Activated CD4-positive, alpha-beta memory T cell treated with anti-CD3 and anti-CD28 coated beads for 36 hours (primary cell): ENCODE measurements around the gene SERPINB1. TPM values are rescaled to one million over a fixed set of nuclear protein-coding genes. Genes with fewer than 3 reads are reported as not detected.

Source experiments
- CTCF ChIA-PET: fragments of 350-600 bp; sonication (Branson Sonifier 250); formaldehyde crosslinking; loops from one replicate; lab custom pipeline; 2021; ENCODE audit warnings: antibody characterized with exemption, inconsistent platforms; lab: Charles Lee
- POLR2A ChIA-PET: fragments of 350-600 bp; sonication (Branson Sonifier 250); formaldehyde crosslinking; loops from one replicate; lab custom pipeline; 2021; ENCODE audit warnings: antibody characterized with exemption; lab: Charles Lee
- DNase-seq: peaks from one replicate; pipeline ENCODE4 v3.0.0-alpha.2; 2020
- H3K27ac Mint-ChIP-seq: one replicate; pipeline ENCODE4 v1.8.0; 2021; ENCODE audit warnings: mixed read lengths
- H3K27me3 Mint-ChIP-seq: one replicate; pipeline ENCODE4 v1.8.0; 2021; ENCODE audit warnings: mixed read lengths
- H3K36me3 Mint-ChIP-seq: one replicate; pipeline ENCODE4 v1.8.0; 2021; ENCODE audit warnings: mixed read lengths
- H3K4me1 Mint-ChIP-seq: one replicate; pipeline ENCODE4 v1.8.0; 2021; ENCODE audit warnings: low read depth, mixed read lengths
- H3K4me3 Mint-ChIP-seq: one replicate; pipeline ENCODE4 v1.8.0; 2021; ENCODE audit warnings: mild to moderate bottlenecking, mixed read lengths
- H3K9me3 Mint-ChIP-seq: one replicate; pipeline ENCODE4 v1.8.0; 2021; ENCODE audit warnings: mixed read lengths
- intact Hi-C: fragments of 100-400 bp; cut with micrococcal nuclease; formaldehyde crosslinking; loops from one replicate; pipeline ENCODE4 v1.15.1; 2023
- total RNA-seq, 2 experiments: library from RNA; stranded (reverse); gene quantifications; one replicate each; pipeline ENCODE4 v1.2.3, GENCODE V29; 2021

SERPINB1 gene
- total RNA-seq, 2 experiments from 2014 or later: 164 to 169 TPM

DNA sequence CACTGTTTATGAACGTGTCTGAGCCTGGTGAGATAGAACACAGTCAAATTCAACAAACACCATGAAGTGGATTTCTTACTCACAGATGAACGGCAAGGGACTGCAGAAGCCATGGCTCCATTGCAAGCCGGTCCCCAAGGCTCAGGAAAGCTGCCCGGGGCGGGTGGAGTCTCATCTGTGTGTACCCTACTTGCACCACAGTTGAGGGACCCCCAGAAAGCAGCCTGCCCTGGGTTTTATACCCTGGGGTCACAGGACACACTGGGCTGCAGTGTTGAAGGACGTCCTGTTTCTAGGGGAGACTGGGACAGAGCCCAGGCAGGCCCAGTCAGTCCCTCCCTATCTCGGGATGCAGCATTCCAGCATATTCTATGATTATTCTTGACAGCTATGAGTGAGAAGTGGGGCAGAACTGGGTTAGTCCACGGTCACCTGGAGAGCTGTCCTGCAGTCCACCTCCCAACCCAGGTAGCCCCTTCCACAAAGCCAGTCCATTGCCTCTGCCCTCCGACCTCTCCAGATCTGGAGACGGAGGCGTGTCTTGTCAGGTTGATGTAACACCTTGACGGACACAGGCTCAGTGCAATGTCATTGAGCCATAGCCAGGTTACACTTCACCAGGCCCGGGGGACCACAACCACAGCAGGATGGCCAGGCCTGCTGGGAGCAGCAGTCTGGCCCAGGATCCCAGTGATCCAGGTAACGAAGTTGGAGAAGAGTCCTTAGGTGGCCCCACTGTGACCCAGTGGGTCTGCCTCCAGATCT, 40.9 kb downstream of the SERPINB1 start:
- intact Hi-C loops: no loop called here
- Mint-ChIP-seq H3K27ac (no peak overlapping the region), H3K27me3 (no peaks in the 10 kb centered on the region), H3K4me3 (no peak overlapping the region), H3K36me3 (no peaks in the 10 kb centered on the region), H3K4me1 (peaks cover 20% of the 10 kb centered on the region), H3K9me3 (no peaks in the 10 kb centered on the region)
- ChIA-PET POLR2A (interaction anchor here (1.3 kb wide), 1 partner anchor 40 kb away, joined by 5 read pairs; the partner anchor contains the start of gene SERPINB1), CTCF (interaction anchor here (0.7 kb wide), 1 partner anchor 10 kb away, joined by 3 read pairs; no protein-coding TSS in a partner anchor)
- no peak for DNase-seq

DNA sequence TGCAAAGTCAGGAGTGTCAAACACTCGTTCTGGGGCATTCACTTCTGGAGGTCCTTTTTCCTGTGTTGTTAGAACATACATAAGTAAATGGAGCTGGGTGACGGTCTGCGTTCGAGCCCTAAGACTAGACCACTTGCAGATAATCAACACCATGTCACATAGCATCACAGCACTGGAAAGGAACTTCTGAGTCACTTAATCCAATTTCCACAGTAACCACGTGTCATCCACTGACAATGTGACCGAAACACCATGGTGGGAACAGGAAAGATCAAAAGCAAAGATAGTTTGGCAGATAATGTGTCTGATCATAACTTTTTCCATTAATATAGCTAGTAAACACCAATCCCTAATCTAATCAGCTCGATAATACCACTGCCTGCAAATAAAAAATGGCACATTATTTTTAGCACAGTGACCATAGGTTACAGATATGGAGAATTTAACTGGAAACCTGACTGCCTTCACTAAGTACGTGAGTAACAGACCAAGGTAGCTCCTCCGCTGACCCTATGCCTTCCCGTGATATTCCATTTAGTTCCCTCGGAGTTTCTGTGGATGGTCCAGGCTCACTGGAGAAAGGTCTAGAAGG, 41.6 kb downstream of the SERPINB1 start:
- intact Hi-C loops: no loop called here
- peaks cover 23% of the 10 kb centered on the region for H3K4me1 Mint-ChIP-seq
- no peaks in the 10 kb centered on the region for H3K36me3 Mint-ChIP-seq
- peak overlapping the region; percentile 4 for H3K27ac Mint-ChIP-seq
- no peaks in the 10 kb centered on the region for H3K9me3 Mint-ChIP-seq
- no peak overlapping the region for H3K4me3 Mint-ChIP-seq
- no peaks in the 10 kb centered on the region for H3K27me3 Mint-ChIP-seq
- DNase-seq: peak; percentile 31
- CTCF ChIA-PET: interaction anchor here (0.7 kb wide), 1 partner anchor 9 kb away, joined by 3 read pairs; no protein-coding TSS in a partner anchor
- POLR2A ChIA-PET: interaction anchor here (1.3 kb wide), 1 partner anchor 41 kb away, joined by 5 read pairs; the partner anchor contains the start of gene SERPINB1

DNA sequence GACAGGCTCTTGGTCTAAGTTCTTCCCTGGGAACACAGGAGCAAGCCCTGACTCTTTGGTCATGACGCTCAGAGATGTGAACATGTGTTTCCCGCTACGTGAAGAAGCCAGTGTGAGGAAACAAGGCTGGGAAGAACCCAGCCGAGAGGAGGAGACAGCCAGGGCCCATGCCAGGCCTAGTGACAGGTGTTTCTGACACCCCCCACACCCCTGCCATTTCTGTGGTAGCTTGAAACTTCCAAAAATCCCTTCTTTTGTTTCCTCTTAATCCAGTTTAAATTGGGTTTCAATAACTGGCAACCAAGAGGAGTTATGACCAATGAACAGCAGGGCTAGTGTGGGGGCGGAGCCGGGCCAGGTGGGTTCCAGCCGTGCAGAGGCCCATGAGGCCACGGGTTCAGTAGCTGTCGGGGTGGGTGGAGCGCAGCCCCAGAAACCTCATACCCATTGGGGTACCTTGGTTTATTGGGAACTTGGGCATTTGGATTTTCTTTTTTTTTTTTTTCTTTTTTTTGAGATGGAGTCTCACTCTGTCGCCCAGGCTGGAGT, 43.0 kb downstream of the SERPINB1 start:
- no peak overlapping the region for H3K27ac Mint-ChIP-seq
- intact Hi-C loops: no loop called here
- ChIA-PET CTCF (no interaction called here), POLR2A (no interaction called here)
- H3K27me3 Mint-ChIP-seq: no peaks in the 10 kb centered on the region
- DNase-seq: no peak
- peaks cover 31% of the 10 kb centered on the region for H3K4me1 Mint-ChIP-seq
- no peaks in the 10 kb centered on the region for H3K36me3 Mint-ChIP-seq
- no peak overlapping the region for H3K4me3 Mint-ChIP-seq
- no peaks in the 10 kb centered on the region for H3K9me3 Mint-ChIP-seq

GRCh38 chr6:2797564-2798031, 44.1 kb downstream of the SERPINB1 start:
- Mint-ChIP-seq H3K9me3 (no peaks in the 10 kb centered on the region), H3K27me3 (no peaks in the 10 kb centered on the region), H3K4me1 (peaks cover 41% of the 10 kb centered on the region), H3K27ac (no peak overlapping the region), H3K36me3 (no peaks in the 10 kb centered on the region), H3K4me3 (no peak overlapping the region)
- intact Hi-C loops: no loop called here
- CTCF ChIA-PET: interaction anchor here (1.1 to 1.3 kb wide), 2 partner anchors 43 to 143 kb away, joined by 3 read pairs; no protein-coding TSS in a partner anchor
- DNase-seq: no peak
- POLR2A ChIA-PET: interaction anchor here (0.7 kb wide), 1 partner anchor 192 kb away, joined by 3 read pairs; no protein-coding TSS in a partner anchor

DNA sequence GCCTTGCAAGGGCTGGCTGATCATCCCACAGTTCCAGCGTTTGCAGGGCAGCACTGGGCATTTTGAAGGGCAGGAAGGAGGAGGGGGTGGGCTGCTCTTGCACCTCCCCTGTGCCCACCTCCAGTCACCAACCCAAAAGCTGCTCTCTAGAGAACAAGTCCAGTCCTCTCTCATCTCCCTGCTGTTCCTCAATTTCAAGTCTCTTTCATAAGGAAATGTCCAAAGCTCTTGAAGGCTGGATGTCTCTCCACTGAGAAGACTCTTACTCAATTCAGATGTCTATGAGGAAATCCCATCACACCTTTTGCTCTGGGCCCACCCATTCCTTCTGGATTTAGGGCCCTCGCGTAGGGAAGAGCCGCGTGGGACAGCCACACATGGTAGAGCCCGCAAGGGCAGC, 44.8 kb downstream of the SERPINB1 start:
- intact Hi-C loops: no loop called here
- peaks cover 46% of the 10 kb centered on the region for H3K4me1 Mint-ChIP-seq
- CTCF ChIA-PET: interaction anchor here (1.1 to 1.3 kb wide), 2 partner anchors 43 to 143 kb away, joined by 3 read pairs; no protein-coding TSS in a partner anchor

GRCh38 chr6:2795956-2796355, 45.7 kb downstream of the SERPINB1 start:
- intact Hi-C loops: no loop called here
- H3K27ac Mint-ChIP-seq: no peak overlapping the region
- CTCF ChIA-PET: no interaction called here
- no peaks in the 10 kb centered on the region for H3K9me3 Mint-ChIP-seq
- no peaks in the 10 kb centered on the region for H3K27me3 Mint-ChIP-seq
- H3K4me3 Mint-ChIP-seq: no peak overlapping the region
- peak; percentile 24 for DNase-seq
- H3K4me1 Mint-ChIP-seq: peaks cover 50% of the 10 kb centered on the region
- POLR2A ChIA-PET: no interaction called here
- H3K36me3 Mint-ChIP-seq: no peaks in the 10 kb centered on the region

More for the DNA sequence above, 44.8 kb downstream of the SERPINB1 start:
- Mint-ChIP-seq H3K4me3 (no peak overlapping the region), H3K9me3 (no peaks in the 10 kb centered on the region), H3K27ac (no peak overlapping the region), H3K36me3 (no peaks in the 10 kb centered on the region), H3K27me3 (no peaks in the 10 kb centered on the region)
- no peak for DNase-seq
- POLR2A ChIA-PET: no interaction called here

- intact Hi-C loops: no loop called here
- Mint-ChIP-seq H3K4me3 (no peak overlapping the region), H3K27me3 (no peaks in the 10 kb centered on the region), H3K36me3 (no peaks in the 10 kb centered on the region), H3K9me3 (no peaks in the 10 kb centered on the region), H3K27ac (no peak overlapping the region), H3K4me1 (peaks cover 47% of the 10 kb centered on the region)
- DNase-seq: no peak
- CTCF ChIA-PET: no interaction called here
- POLR2A ChIA-PET: no interaction called here
Observed at GRCh38 chr6:2795162-2795561, 46.5 kb downstream of the SERPINB1 start.

GRCh38 chr6:2794171-2794730, 47.4 kb downstream of the SERPINB1 start:
- DNase-seq: no peak
- Mint-ChIP-seq H3K36me3 (no peaks in the 10 kb centered on the region), H3K4me3 (no peak overlapping the region), H3K4me1 (peaks cover 38% of the 10 kb centered on the region), H3K27ac (peak overlapping the region; percentile 87), H3K9me3 (no peaks in the 10 kb centered on the region), H3K27me3 (no peaks in the 10 kb centered on the region)
- CTCF ChIA-PET: interaction anchor here (1.0 to 2.0 kb wide), 7 partner anchors 25 to 196 kb away, joined by 4 to 9 read pairs (median 5); partner anchors contain the start of gene SERPINB1
- intact Hi-C loops: loop anchor here (1.0 kb wide), 2 partner anchors 48 to 182 kb away; no protein-coding TSS in a partner anchor
- POLR2A ChIA-PET: interaction anchor here (1.0 to 1.9 kb wide), 2 partner anchors 47 to 194 kb away, joined by 4 to 11 read pairs; partner anchors contain the start of gene SERPINB1

GRCh38 chr6:2793534-2794151, 48.0 kb downstream of the SERPINB1 start:
- ChIA-PET CTCF (interaction anchor here (1.0 to 2.0 kb wide), 7 partner anchors 25 to 196 kb away, joined by 4 to 9 read pairs (median 5); partner anchors contain the start of gene SERPINB1), POLR2A (interaction anchor here (1.0 to 1.9 kb wide), 2 partner anchors 48 to 195 kb away, joined by 4 to 11 read pairs; partner anchors contain the start of gene SERPINB1)
- DNase-seq: peak; percentile 68
- Mint-ChIP-seq H3K4me1 (peaks cover 37% of the 10 kb centered on the region), H3K4me3 (no peak overlapping the region), H3K9me3 (no peaks in the 10 kb centered on the region), H3K27me3 (no peaks in the 10 kb centered on the region), H3K36me3 (no peaks in the 10 kb centered on the region), H3K27ac (peak overlapping the region; percentile 87)
- intact Hi-C loops: loop anchor here (1.0 to 2.0 kb wide), 4 partner anchors 17 to 183 kb away; no protein-coding TSS in a partner anchor

DNA sequence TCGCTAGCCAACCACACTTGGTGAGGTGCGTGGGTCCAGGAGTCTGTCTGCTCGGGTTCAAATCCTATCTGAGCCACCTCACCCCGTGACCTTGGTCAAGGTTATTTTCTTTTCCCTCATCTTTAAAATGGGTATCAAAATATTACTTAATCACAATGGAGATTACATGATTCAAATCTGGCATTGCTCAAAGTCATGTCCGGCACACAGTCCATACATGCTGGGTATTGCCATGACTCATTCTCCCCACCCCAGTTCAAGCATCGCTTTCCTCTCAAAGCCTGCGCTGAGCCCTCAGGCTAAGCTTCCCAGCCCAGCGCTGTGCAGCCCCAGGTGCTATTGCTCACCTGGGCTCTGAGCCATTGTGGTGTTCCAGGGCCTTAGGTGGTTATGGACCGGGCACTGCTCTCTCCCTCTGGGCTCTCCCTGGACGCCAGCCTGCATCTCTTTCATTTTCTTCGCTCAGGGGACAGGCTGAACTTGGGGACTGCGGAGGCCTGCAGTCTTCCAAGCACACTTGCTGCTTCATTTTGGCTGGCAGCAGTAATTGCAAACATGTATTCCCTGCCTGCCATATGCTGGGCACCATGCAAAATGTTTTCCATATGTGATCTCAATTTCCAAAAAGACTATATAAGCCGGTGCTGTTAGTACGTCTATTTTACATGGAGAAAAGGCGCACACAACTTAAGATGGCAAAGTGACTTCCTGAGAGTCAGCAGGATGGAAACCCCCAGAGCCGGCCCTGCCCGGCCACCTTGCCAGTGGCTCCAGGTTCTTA, 49.1 kb downstream of the SERPINB1 start:
- Mint-ChIP-seq H3K27ac (peak overlapping the region; percentile 87), H3K27me3 (no peaks in the 10 kb centered on the region), H3K4me1 (peaks cover 34% of the 10 kb centered on the region), H3K9me3 (no peaks in the 10 kb centered on the region), H3K36me3 (peaks cover 5% of the 10 kb centered on the region), H3K4me3 (no peak overlapping the region)
- no peak for DNase-seq
- POLR2A ChIA-PET: interaction anchor here (1.2 to 1.7 kb wide), 2 partner anchors 49 to 197 kb away, joined by 3 to 12 read pairs; partner anchors contain the start of gene SERPINB1
- CTCF ChIA-PET: interaction anchor here (1.0 to 3.9 kb wide), 12 partner anchors 12 to 269 kb away, joined by 3 to 56 read pairs (median 10); partner anchors contain the start of gene SERPINB1
- intact Hi-C loops: loop anchor here (1.0 to 2.0 kb wide), 2 partner anchors 18 to 26 kb away; no protein-coding TSS in a partner anchor
